Measurements from ENCODE around the gene CDK6. TPM values are rescaled to one million over a fixed set of nuclear protein-coding genes. Genes with fewer than 3 reads are reported as not detected.
"Not testable (repeated sequence)": the region's sequence is repeated elsewhere in the genome, so short reads cannot be mapped to it uniquely, and the experiment has no call there.

Gene CDK6
- total RNA-seq, 4 donors from 2014 or later, result 58.1 to 79.1 (median 68.3) TPM

DNA sequence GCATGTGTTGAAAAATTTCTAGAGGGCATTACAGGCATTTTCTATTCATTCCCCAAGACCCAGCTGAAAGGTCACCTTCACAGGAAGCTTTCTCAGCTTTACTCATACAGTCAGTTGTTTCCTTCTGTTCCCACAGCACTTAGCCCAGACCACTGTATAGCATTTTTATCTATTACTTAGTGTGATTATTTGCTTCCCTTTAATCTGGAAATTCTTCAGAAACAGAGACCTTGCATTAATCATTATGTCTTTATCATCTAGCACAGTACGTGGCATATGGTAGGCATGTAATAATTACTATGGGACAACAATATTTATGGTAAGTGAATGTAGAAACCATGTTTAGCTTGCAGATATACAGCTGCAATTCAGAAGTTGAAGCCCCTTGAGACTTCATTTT is 38.2 kb upstream of the CDK6 start:
- Histone ChIP-seq H3K36me3 (no peaks in the 10 kb centered on the region), H3K27me3 (no peaks in the 10 kb centered on the region), H3K4me1 (no peaks in the 10 kb centered on the region), H3K4me3 (no peak overlapping the region), H3K9me3 (no peaks in the 10 kb centered on the region), H3K27ac (no peak overlapping the region)
- TF ChIP-seq EP300 (IDR thresholded peaks at IDR 0.05) (no peak), POLR2AphosphoS5 (IDR thresholded peaks at IDR 0.05) (no peak), POLR2A (IDR thresholded peaks at IDR 0.05) (no peak)
- TF ChIP-seq, protein P1, sequence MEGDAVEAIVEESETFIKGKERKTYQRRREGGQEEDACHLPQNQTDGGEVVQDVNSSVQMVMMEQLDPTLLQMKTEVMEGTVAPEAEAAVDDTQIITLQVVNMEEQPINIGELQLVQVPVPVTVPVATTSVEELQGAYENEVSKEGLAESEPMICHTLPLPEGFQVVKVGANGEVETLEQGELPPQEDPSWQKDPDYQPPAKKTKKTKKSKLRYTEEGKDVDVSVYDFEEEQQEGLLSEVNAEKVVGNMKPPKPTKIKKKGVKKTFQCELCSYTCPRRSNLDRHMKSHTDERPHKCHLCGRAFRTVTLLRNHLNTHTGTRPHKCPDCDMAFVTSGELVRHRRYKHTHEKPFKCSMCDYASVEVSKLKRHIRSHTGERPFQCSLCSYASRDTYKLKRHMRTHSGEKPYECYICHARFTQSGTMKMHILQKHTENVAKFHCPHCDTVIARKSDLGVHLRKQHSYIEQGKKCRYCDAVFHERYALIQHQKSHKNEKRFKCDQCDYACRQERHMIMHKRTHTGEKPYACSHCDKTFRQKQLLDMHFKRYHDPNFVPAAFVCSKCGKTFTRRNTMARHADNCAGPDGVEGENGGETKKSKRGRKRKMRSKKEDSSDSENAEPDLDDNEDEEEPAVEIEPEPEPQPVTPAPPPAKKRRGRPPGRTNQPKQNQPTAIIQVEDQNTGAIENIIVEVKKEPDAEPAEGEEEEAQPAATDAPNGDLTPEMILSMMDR (IDR thresholded peaks at IDR 0.05), result no peak
- WGBS, result 80% methylated on average over 1 of the region's 1 CpG
- DNase-seq (ENCODE audit: low spot score in 2 of 2), result no peak

DNA sequence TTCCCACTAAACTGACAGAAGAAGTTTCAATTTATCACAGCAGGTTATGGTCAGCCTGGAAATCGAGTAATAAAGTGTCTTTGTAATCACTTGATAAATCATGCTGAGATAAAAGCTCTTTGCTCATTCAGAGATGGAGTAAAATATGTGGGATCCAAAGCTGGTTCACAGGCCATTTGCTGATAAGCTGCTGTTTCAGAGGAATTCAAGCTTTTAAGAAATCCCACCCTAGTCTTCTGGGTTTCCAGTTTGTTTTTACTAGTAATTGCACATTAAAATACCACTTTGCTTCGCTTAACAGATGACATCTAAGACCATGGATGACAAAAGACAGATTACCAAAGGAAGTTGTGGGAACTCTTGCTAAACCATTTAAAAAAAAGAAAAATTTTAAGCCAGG is 37.4 kb upstream of the CDK6 start:
- no peaks in the 10 kb centered on the region for H3K4me1 ChIP-seq
- H3K27me3 ChIP-seq, result no peaks in the 10 kb centered on the region
- no peaks in the 10 kb centered on the region for H3K36me3 ChIP-seq
- no peaks in the 10 kb centered on the region for H3K9me3 ChIP-seq
- TF ChIP-seq, protein P1 (IDR thresholded peaks at IDR 0.05), result no peak
- no peak for TF ChIP-seq POLR2A (IDR thresholded peaks at IDR 0.05)
- no peak for TF ChIP-seq POLR2AphosphoS5 (IDR thresholded peaks at IDR 0.05)
- TF ChIP-seq EP300 (IDR thresholded peaks at IDR 0.05), result no peak
- no peak overlapping the region for H3K4me3 ChIP-seq
- 63% methylated on average over 2 of the region's 2 CpGs for WGBS
- H3K27ac ChIP-seq, result no peak overlapping the region
- DNase-seq (ENCODE audit: low spot score in 2 of 2), result no peak

DNA sequence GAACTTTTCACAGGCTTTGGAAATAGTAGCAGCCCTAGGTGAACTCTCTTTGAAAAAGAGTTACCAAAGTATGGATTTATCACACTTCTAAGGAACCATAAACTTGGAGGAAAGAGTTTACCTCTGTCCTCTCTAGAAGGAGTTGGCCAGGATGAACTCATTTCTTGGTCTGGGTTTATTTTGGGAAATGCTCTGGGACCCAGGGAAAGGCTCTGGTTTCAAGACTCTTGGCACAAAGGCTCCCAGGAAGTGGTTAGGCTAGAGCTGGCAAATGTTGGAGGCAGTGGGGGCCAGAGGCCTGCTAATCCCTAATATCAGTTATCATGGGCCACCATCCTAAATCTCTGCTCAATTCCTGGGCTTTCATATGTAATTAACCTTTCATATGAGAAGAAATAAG is 36.3 kb upstream of the CDK6 start:
- TF ChIP-seq, protein P1 (IDR thresholded peaks at IDR 0.05), result no peak
- TF ChIP-seq POLR2A (IDR thresholded peaks at IDR 0.05) (no peak), EP300 (IDR thresholded peaks at IDR 0.05) (no peak), POLR2AphosphoS5 (IDR thresholded peaks at IDR 0.05) (no peak)
- H3K4me3 ChIP-seq, result no peak overlapping the region
- H3K4me1 ChIP-seq, result no peaks in the 10 kb centered on the region
- H3K27me3 ChIP-seq, result no peaks in the 10 kb centered on the region
- no peaks in the 10 kb centered on the region for H3K9me3 ChIP-seq
- H3K27ac ChIP-seq, result no peak overlapping the region
- H3K36me3 ChIP-seq, result no peaks in the 10 kb centered on the region
- DNase-seq (ENCODE audit: low spot score in 2 of 2), result no peak

DNA sequence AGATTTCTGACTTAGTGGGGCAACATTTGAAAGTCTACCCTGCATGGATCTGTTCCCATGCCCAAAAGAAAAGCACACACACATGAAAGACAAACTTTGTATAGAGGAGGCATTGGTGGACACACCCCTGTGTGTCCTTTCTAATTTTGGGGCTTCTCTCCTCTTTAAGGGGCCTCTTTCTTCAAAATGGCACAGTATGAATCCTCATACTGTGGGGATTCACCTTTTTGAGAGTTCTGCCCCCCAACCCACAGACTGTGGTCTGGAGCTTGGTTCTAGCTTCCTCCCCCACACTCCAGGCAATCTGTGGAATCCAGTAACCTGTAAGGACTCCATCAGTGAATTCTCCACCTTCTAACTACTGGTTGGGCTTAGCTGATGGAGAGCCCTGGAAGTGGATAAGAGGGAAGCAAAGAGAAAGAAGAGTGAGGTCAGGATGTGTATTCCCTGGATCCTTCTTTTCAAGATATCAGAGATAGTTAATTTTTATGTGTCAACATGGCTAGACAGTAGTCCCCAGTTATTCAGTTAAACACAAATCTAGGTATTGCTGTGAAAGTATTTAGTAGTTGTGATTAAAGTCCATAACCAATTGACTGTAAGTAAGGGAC is 32.4 kb upstream of the CDK6 start:
- no peaks in the 10 kb centered on the region for H3K36me3 ChIP-seq
- DNase-seq (ENCODE audit: low spot score in 2 of 2), result no peak
- no peak overlapping the region for H3K4me3 ChIP-seq
- H3K27ac ChIP-seq, result no peak overlapping the region
- no peaks in the 10 kb centered on the region for H3K27me3 ChIP-seq
- no peaks in the 10 kb centered on the region for H3K9me3 ChIP-seq
- no peaks in the 10 kb centered on the region for H3K4me1 ChIP-seq
- TF ChIP-seq EP300 (IDR thresholded peaks at IDR 0.05) (no peak), POLR2A (IDR thresholded peaks at IDR 0.05) (no peak), POLR2AphosphoS5 (IDR thresholded peaks at IDR 0.05) (no peak)
- TF ChIP-seq, protein P1 (IDR thresholded peaks at IDR 0.05), result no peak

DNA sequence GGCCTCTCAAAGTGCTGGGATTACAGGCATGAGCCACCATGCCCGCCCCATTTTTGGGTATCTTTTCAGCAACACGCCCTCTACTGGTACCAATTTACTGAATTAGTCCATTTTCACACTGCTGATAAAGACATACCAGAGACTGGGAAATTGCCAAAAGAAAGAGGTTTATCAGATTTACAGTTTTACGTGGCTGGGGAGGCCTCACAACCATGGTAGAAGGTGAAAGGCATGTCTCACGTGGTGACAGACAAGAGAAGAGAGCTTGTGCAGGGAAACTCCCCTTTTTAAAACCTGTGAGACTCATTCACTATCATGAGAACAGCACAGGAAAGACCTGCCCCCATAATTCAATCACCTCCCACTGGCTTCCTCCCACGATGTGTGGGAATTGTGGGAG is 27.8 kb upstream of the CDK6 start:
- not testable (repeated sequence) for H3K4me1 ChIP-seq; H3K36me3 ChIP-seq; DNase-seq (ENCODE audit: low spot score in 2 of 2); H3K4me3 ChIP-seq; H3K27me3 ChIP-seq; H3K27ac ChIP-seq; H3K9me3 ChIP-seq
- 46% methylated on average over 5 of the region's 5 CpGs for WGBS

DNA sequence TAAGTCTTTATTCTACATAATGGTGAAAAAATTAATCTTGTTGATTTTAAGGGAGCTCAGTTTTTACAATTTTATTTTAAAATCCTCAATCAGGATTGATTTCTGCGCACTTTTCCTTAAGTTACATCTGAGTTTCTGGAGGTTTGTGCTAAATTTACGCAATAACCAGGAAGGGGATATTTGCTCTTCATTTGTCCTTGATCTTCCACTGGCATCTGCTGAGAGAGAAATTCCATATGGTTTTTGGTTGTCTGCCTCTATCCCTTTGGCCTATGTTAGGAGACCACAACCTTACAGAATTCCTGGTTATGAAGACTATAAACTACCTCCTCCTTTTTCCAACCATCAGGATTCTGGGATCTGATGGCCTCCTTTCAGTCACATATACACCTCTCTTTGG is 20.1 kb upstream of the CDK6 start:
- no peak overlapping the region for H3K27ac ChIP-seq
- no peak overlapping the region for H3K4me3 ChIP-seq
- 97% methylated on average over 2 of the region's 2 CpGs for WGBS
- no peaks in the 10 kb centered on the region for H3K9me3 ChIP-seq
- no peak for DNase-seq (ENCODE audit: low spot score in 2 of 2)
- no peaks in the 10 kb centered on the region for H3K36me3 ChIP-seq
- H3K4me1 ChIP-seq, result no peaks in the 10 kb centered on the region
- TF ChIP-seq, protein P1 (IDR thresholded peaks at IDR 0.05), result no peak
- TF ChIP-seq POLR2A (IDR thresholded peaks at IDR 0.05) (no peak), EP300 (IDR thresholded peaks at IDR 0.05) (no peak), POLR2AphosphoS5 (IDR thresholded peaks at IDR 0.05) (no peak)
- no peaks in the 10 kb centered on the region for H3K27me3 ChIP-seq
